MCF 10A (cell line): ENCODE results near the gene MVB12A. TPM values are rescaled to one million over a fixed set of nuclear protein-coding genes. Genes with fewer than 3 reads are reported as not detected.

ENCODE experiments used
- BruUV-seq: library from RNA; stranded (reverse); fragments of 400-500 nt; replicated peaks from 2 replicates; lab custom pipeline; 2021; lab: Mats Ljungman, UMichigan
- CTCF ChIA-PET: fragments of 300-600 bp; sonication (Branson Sonifier 250); formaldehyde crosslinking; extraction: SDS; loops from one replicate; lab custom pipeline; 2021; ENCODE audit warnings: antibody characterized with exemption, inconsistent platforms; lab: Yijun Ruan, JAX
- POLR2A ChIA-PET: fragments of 300-600, 350-650 bp; sonication (Branson Sonifier 250); formaldehyde crosslinking; extraction: SDS; loops from one replicate; lab custom pipeline; 2020; ENCODE audit warnings: antibody characterized with exemption, inconsistent platforms; lab: Yijun Ruan, JAX
- DNase-seq: peaks from one replicate; pipeline ENCODE4 v3.0.0-alpha.2; 2018; ENCODE audit not compliant: unreplicated experiment
- H3K27ac Mint-ChIP-seq: one replicate; pipeline ENCODE4 v1.8.0; 2022; ENCODE audit warnings: mild to moderate bottlenecking, low read depth, mixed read lengths; ENCODE audit not compliant: unreplicated experiment
- H3K27me3 Mint-ChIP-seq: one replicate; pipeline ENCODE4 v1.8.0; 2022; ENCODE audit warnings: mixed read lengths; ENCODE audit not compliant: insufficient read depth, unreplicated experiment
- H3K36me3 Mint-ChIP-seq: one replicate; pipeline ENCODE4 v1.8.0; 2022; ENCODE audit warnings: mild to moderate bottlenecking, moderate library complexity, mixed read lengths; ENCODE audit not compliant: insufficient read depth, unreplicated experiment
- H3K4me1 Mint-ChIP-seq: one replicate; pipeline ENCODE4 v1.8.0; 2022; ENCODE audit warnings: mixed read lengths; ENCODE audit not compliant: insufficient read depth, unreplicated experiment
- H3K4me3 Mint-ChIP-seq: one replicate; pipeline ENCODE4 v1.8.0; 2022; ENCODE audit warnings: mild to moderate bottlenecking, moderate library complexity, mixed read lengths; ENCODE audit not compliant: unreplicated experiment
- H3K9me3 Mint-ChIP-seq: one replicate; pipeline ENCODE4 v1.8.0; 2022; ENCODE audit warnings: mixed read lengths; ENCODE audit not compliant: unreplicated experiment
- CTCF ChIP-seq: fragments of 200-600 bp; IDR thresholded peaks from one replicate; pipeline ENCODE4 v1.8.0; 2022; ENCODE audit warnings: antibody characterized with exemption, mild to moderate bottlenecking; ENCODE audit not compliant: unreplicated experiment
- intact Hi-C: fragments of 100-400 bp; cut with micrococcal nuclease; formaldehyde crosslinking; loops from 2 replicates; pipeline ENCODE4 v1.14.1; 2022
- total RNA-seq: library from RNA; stranded (reverse); gene quantifications from 2 replicates; pipeline ENCODE4 v1.2.3, GENCODE V29; 2022

MVB12A gene
- total RNA-seq, 1 experiment from 2014 or later, result 51.1 TPM

GRCh38 chr19:17450264-17451075, 30.6 kb downstream of the MVB12A start:
- no peaks in the 10 kb centered on the region for H3K36me3 Mint-ChIP-seq
- no peak overlapping the region for H3K4me3 Mint-ChIP-seq

GRCh38 chr19:17451820-17452219, 32.0 kb downstream of the MVB12A start:
- BruUV-seq, result no TSS peak
- POLR2A ChIA-PET, result interaction anchor here (0.6 to 0.7 kb wide), 2 partner anchors 10 to 28 kb away, joined by 3 to 4 read pairs; no protein-coding TSS in a partner anchor
- Mint-ChIP-seq H3K27ac (no peak overlapping the region), H3K4me1 (peaks cover 5% of the 10 kb centered on the region), H3K36me3 (no peaks in the 10 kb centered on the region), H3K4me3 (no peak overlapping the region), H3K27me3 (no peaks in the 10 kb centered on the region), H3K9me3 (no peaks in the 10 kb centered on the region)
- no peak for TF ChIP-seq CTCF
- intact Hi-C loops, result loop anchor here (2.0 kb wide), 1 partner anchor 15 kb away; no protein-coding TSS in a partner anchor
- CTCF ChIA-PET, result interaction anchor here (0.6 to 1.2 kb wide), 3 partner anchors 11 to 904 kb away, joined by 3 to 6 read pairs (median 4); no protein-coding TSS in a partner anchor
- DNase-seq, result no peak

More at GRCh38 chr19:17450264-17451075, 30.6 kb downstream of the MVB12A start:
- POLR2A ChIA-PET, result interaction anchor here (0.6 to 1.6 kb wide), 10 partner anchors 11 to 409 kb away, joined by 3 to 7 read pairs (median 4); partner anchors contain the start of genes MVB12A, PGLS and RPL18A
- H3K27ac Mint-ChIP-seq, result peak overlapping the region; percentile 14
- no peaks in the 10 kb centered on the region for H3K9me3 Mint-ChIP-seq
- peaks cover 5% of the 10 kb centered on the region for H3K4me1 Mint-ChIP-seq
- no peak for TF ChIP-seq CTCF
- no peaks in the 10 kb centered on the region for H3K27me3 Mint-ChIP-seq
- CTCF ChIA-PET, result interaction anchor here (0.6 to 1.3 kb wide), 5 partner anchors 10 to 147 kb away, joined by 3 to 5 read pairs (median 3); no protein-coding TSS in a partner anchor
- DNase-seq, result peak; percentile 94
- intact Hi-C loops, result loop anchor here (1.0 kb wide), 1 partner anchor 31 kb away; no protein-coding TSS in a partner anchor
- BruUV-seq, result no TSS peak

GRCh38 chr19:17454576-17455071, 34.8 kb downstream of the MVB12A start:
- no peak overlapping the region for H3K4me3 Mint-ChIP-seq

More at GRCh38 chr19:17454576-17455071, 34.8 kb downstream of the MVB12A start:
- ChIA-PET CTCF (interaction anchor here (0.6 to 1.3 kb wide), 5 partner anchors 11 to 1838 kb away, joined by 3 to 4 read pairs (median 4); no protein-coding TSS in a partner anchor), POLR2A (no interaction called here)
- Mint-ChIP-seq H3K27ac (no peak overlapping the region), H3K27me3 (no peaks in the 10 kb centered on the region), H3K36me3 (no peaks in the 10 kb centered on the region), H3K9me3 (no peaks in the 10 kb centered on the region), H3K4me1 (peaks cover 5% of the 10 kb centered on the region)
- no TSS peak for BruUV-seq
- DNase-seq, result no peak
- intact Hi-C loops, result no loop called here
- no peak for TF ChIP-seq CTCF
